Stomach smooth muscle (tissue), 2 donors: ENCODE results near the gene RABAC1.

Experiments
- H3K27ac ChIP-seq: one replicate; pipeline ENCODE4 v1.7.0; 2013; ENCODE audit warnings: mild to moderate bottlenecking, low read length, inconsistent platforms
- H3K27me3 ChIP-seq, 2 donors: one replicate each; pipeline ENCODE4 v1.7.0; 2013; ENCODE audit warnings: low read length in 2 of 2; ENCODE audit not compliant: insufficient read depth in 2 of 2, control insufficient read depth in 1 of 2
- H3K36me3 ChIP-seq, 2 donors: one replicate each; pipeline ENCODE4 v1.7.0; 2013; ENCODE audit warnings: low read length in 2 of 2; ENCODE audit not compliant: control insufficient read depth in 2 of 2, insufficient read depth in 2 of 2
- H3K4me1 ChIP-seq: one replicate; pipeline ENCODE4 v1.7.0; 2013; ENCODE audit warnings: low read length; ENCODE audit not compliant: control insufficient read depth, insufficient read depth
- H3K4me3 ChIP-seq, 2 donors: one replicate each; pipeline ENCODE4 v1.7.0; 2013; ENCODE audit warnings: low read length in 2 of 2
- H3K9ac ChIP-seq, 2 donors: one replicate each; pipeline ENCODE4 v1.7.0; 2013; ENCODE audit warnings: low read length in 2 of 2, mild to moderate bottlenecking in 1 of 2
- H3K9me3 ChIP-seq, 2 donors: one replicate each; pipeline ENCODE4 v1.7.0; 2013; ENCODE audit warnings: low read length in 2 of 2; ENCODE audit not compliant: control insufficient read depth in 2 of 2
- donor health status: healthy.
- donor health status: Pancreatic carcinoma.

The RABAC1 gene

DNA sequence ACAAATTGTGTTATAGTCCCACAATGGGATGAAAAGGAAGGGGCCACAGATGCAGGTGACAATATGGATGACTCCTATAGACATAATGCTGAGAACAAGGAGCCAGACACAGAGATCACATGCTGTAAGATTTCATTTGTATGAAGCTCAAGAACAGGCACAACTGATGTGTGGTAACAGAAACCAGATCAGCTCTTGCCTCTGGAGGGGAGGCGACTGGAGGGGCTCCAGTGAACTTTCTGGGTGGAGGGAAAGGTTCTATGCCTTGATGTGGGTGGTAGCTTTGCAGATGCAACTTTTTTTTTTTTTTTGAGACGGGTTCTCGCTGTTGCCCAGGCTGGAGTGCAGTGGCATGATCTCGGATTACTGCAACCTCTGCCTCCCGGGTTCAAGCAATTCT, 6.0 kb upstream of the RABAC1 start:
- H3K9ac ChIP-seq, result no peak overlapping the region
- H3K9me3 ChIP-seq, result no peaks in the 10 kb centered on the region
- H3K27ac ChIP-seq, result no peak overlapping the region
- H3K4me1 ChIP-seq, result no peaks in the 10 kb centered on the region
- peaks cover 0 to 11% of the 10 kb centered on the region in 2 donors for H3K27me3 ChIP-seq
- no peak overlapping the region for H3K4me3 ChIP-seq
- no peaks in the 10 kb centered on the region for H3K36me3 ChIP-seq

DNA sequence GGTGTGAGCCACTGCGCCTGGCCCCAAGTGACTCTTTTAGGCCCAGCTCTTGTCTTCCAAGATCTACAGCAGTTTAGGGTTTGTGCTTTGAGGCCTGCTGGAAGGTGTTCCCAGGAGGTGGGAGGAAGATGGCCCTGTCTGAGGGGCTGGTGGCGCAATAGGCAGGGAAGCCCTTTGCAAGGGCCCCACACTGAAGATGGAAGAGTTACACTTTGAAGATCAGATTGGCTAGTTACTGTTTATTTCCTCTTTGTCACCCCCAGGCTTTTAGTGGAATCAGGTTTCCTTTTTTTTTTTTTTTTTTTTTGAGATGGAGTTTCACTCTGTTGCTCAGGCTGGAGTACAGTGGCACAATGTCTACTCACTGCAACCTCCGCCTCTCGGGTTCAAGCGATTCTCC, 1.9 kb upstream of the RABAC1 start:
- Histone ChIP-seq H3K27ac (no peak overlapping the region), H3K9me3 (no peaks in the 10 kb centered on the region), H3K27me3 (peaks cover 0 to under 1% of the 10 kb centered on the region in 2 donors), H3K36me3 (peaks cover 0 to 2% of the 10 kb centered on the region in 2 donors), H3K9ac (no peak overlapping the region), H3K4me3 (no peak overlapping the region), H3K4me1 (peaks cover 19% of the 10 kb centered on the region)

DNA sequence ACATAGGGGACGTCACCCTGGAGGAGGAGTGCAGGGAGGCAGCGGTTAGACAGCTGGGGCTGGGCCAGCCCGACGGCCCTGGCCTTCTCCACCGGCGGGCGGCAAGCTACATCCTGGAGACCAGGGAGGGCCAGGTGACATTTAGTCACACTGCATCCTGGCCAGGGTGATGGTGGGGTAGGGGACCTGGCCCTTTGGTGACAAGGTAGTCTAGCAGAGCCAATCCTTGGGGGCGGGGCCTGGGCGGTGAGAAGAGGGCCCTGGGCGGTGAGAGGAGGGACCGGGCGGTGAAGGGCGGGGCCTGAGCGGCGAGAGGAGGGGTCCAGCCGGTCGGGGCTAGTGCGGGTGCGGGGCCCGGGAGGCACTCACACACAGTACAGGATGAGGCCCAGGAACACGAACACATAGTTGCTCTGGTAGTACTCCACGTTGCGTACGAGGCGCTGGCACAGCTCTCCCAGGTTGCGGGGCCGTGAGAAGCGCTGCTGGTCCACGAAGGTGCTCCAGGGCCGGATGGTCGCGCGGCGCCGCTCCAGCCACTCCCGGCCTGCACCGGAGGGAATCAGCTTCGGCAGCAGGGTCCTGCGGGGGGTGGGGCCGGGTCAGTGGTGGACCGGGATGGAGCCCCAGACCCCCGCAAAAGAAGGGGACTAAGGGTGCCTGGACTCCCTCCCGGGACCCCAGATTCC, 610 bp downstream of the RABAC1 start:
- H3K27me3 ChIP-seq, result no peaks in the 10 kb centered on the region
- H3K4me1 ChIP-seq, result peaks cover 19% of the 10 kb centered on the region
- H3K36me3 ChIP-seq, result peaks cover 5 to 6% of the 10 kb centered on the region in 2 donors
- peak overlapping the region; percentile 63 to 88 for H3K4me3 ChIP-seq
- no peaks in the 10 kb centered on the region for H3K9me3 ChIP-seq
- H3K9ac ChIP-seq, result peak overlapping the region; percentile 73 to 74
- peak overlapping the region; percentile 62 for H3K27ac ChIP-seq

DNA sequence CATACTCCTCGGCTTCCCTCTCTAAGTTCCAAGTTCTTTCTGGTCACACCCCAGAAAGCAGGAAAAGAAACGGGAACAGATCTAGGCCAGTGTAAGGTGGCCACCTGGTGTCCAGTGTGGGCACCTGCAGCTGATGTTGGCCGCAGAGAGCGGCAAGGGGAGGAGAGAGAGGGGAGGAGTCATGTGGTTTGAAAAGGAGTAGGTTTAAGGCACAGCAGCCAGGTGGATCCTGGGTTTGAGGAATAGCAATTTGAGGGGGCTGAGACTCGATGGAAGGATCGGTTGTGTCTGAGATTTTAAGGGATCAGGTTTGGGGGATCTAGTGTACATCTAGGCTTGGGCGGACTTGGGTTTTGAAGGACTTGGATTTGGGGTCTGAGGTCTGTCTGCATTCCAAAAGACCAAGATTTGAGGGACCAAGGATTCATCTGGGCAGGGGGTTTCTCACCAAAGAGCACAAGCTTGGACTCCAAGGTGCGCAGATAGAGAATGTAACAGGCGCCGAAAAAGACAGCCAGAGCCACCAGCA, 1.2 kb downstream of the RABAC1 start:
- Histone ChIP-seq H3K9ac (peak overlapping the region; percentile 47 to 74), H3K4me1 (peaks cover 19% of the 10 kb centered on the region), H3K4me3 (peak overlapping the region; percentile 63 to 88), H3K36me3 (peaks cover 5 to 6% of the 10 kb centered on the region in 2 donors), H3K27me3 (no peaks in the 10 kb centered on the region), H3K27ac (no peak overlapping the region), H3K9me3 (no peaks in the 10 kb centered on the region)

DNA sequence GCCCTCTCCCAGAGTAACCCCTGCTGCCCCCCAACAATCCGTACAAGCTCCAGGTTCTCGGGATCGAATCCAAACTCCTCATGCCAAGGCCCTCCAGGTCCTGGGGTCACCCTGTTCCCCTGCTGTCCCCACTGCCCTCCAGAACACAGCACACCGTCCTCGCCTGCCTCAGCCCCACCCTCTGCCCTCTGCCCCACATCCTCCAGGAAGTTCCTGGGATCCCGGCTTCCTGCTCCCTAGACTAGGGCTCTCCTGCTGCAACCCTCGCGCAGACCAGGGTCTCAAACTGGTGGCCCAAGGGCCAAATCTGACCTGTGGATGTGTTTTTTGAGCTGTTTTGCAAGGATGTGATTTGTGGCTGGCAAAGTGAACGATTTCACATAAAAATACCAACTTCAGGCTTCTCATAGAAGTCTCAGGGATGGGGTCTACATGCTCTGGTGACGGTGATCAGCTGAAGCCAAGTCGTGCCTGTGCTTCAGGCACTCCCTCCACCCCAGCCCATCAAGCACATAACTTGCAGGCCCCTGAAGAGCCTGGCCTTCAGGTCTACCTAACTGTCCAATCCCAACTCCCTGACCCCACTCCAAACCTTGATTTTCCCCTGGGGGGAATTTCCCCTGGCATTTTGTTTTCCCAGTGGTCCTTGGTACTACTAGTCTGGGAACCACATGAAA, 1.8 kb downstream of the RABAC1 start:
- Histone ChIP-seq H3K9ac (peak overlapping the region; percentile 9 to 47), H3K4me3 (peak overlapping the region in 1 of 2 donors; percentile 88), H3K4me1 (peaks cover 19% of the 10 kb centered on the region), H3K27ac (no peak overlapping the region), H3K9me3 (no peaks in the 10 kb centered on the region), H3K27me3 (no peaks in the 10 kb centered on the region), H3K36me3 (peaks cover 5 to 6% of the 10 kb centered on the region in 2 donors)

DNA sequence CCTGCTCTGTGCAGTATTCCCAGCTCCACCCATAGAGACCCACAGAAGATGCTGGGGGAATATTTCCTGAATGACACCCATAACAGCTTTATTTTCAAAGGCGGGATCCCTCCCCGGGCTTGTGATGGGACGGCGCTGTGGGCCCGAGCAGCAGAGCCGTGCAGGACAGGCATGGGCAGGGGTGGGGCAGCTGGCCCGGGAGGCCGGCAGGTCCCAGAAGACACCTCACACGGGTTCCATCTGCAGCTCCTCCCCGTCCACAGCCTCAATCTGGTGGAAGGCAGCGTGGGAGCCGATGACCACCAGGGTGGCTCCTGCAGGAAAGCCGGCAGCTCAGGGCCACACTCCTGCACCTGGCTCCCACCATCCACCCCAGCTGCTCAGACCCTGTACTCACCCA, 2.5 kb downstream of the RABAC1 start:
- Histone ChIP-seq H3K4me3 (no peak overlapping the region), H3K27ac (no peak overlapping the region), H3K9ac (no peak overlapping the region)

DNA sequence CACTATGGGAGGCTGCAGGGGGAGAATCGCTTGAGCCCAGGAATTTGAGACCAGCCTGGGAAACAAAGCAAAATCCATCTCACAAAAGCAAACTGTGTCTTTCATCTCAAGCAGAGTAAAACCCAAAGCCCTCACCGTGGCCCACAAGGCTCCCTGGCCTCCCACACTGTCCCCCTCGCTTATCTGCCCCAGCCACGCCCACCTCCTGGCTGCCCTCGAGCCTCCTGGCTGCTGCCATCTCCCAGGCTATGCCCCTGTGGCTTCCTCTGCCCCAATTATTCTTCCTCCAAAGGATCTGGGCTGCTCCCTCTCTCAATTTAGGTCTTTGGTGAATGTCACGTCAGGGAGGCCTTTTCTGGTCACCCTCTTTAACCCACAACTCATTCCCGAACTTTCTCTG, 3.6 kb downstream of the RABAC1 start:
- Histone ChIP-seq H3K9me3 (no peaks in the 10 kb centered on the region), H3K27me3 (no peaks in the 10 kb centered on the region), H3K9ac (no peak overlapping the region), H3K36me3 (peaks cover 5 to 6% of the 10 kb centered on the region in 2 donors), H3K27ac (no peak overlapping the region), H3K4me3 (no peak overlapping the region), H3K4me1 (peaks cover 19% of the 10 kb centered on the region)

More for the DNA sequence above, 2.5 kb downstream of the RABAC1 start:
- H3K36me3 ChIP-seq, result peaks cover 5 to 6% of the 10 kb centered on the region in 2 donors
- no peaks in the 10 kb centered on the region for H3K27me3 ChIP-seq
- H3K9me3 ChIP-seq, result no peaks in the 10 kb centered on the region
- peaks cover 19% of the 10 kb centered on the region for H3K4me1 ChIP-seq

DNA sequence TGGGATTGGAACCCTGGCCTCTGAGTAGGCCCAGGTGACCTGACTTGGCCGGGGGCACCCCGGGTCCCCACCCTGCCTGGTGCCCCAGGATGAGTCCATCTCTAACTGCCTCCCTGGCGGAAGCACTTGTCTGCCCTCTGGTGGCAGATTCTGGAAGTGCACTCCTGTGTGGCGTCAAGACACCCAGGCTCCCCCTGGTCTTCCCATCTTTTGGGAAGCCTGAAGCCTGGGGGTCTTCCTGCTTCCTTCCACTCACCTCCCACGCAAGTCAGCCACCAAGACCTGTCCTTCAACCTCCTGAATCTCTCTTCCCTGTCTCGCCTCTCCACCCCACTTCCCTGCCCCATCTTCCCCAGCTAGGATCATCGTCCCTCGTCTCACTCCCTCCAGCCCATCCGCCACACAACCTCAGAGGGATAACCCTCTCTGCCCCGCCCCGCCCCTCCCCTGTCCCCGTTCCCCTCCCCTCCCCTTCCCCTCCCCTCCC, 7.4 kb downstream of the RABAC1 start:
- Histone ChIP-seq H3K4me3 (no peak overlapping the region), H3K36me3 (peaks cover 5 to 6% of the 10 kb centered on the region in 2 donors), H3K9me3 (no peaks in the 10 kb centered on the region), H3K4me1 (no peaks in the 10 kb centered on the region), H3K9ac (no peak overlapping the region), H3K27ac (no peak overlapping the region), H3K27me3 (no peaks in the 10 kb centered on the region)

DNA sequence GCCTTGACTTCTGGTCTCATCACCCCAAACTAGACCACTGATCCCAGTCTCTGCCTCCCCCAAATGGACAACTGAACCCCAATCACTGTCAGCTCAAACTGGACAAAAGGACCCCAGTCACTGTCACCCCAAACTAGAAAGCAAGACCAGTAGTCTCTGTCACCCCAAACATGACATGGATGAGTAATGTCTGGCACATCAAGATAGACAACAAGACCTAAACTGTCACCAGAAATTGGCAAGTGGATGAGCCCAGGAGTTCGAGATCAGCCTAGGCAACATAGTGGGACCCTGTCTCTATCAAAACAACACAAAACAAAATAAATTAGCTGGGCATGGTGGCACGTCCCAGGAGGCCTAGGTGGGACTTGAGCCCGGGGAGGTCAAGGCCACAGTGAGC, 12.0 kb downstream of the RABAC1 start:
- peaks cover 0 to 2% of the 10 kb centered on the region in 2 donors for H3K9me3 ChIP-seq
- H3K27me3 ChIP-seq, result peaks cover 6 to 17% of the 10 kb centered on the region in 2 donors
- no peak overlapping the region for H3K9ac ChIP-seq
- H3K4me1 ChIP-seq, result no peaks in the 10 kb centered on the region
- H3K4me3 ChIP-seq, result no peak overlapping the region
- H3K27ac ChIP-seq, result no peak overlapping the region
- no peaks in the 10 kb centered on the region for H3K36me3 ChIP-seq

DNA sequence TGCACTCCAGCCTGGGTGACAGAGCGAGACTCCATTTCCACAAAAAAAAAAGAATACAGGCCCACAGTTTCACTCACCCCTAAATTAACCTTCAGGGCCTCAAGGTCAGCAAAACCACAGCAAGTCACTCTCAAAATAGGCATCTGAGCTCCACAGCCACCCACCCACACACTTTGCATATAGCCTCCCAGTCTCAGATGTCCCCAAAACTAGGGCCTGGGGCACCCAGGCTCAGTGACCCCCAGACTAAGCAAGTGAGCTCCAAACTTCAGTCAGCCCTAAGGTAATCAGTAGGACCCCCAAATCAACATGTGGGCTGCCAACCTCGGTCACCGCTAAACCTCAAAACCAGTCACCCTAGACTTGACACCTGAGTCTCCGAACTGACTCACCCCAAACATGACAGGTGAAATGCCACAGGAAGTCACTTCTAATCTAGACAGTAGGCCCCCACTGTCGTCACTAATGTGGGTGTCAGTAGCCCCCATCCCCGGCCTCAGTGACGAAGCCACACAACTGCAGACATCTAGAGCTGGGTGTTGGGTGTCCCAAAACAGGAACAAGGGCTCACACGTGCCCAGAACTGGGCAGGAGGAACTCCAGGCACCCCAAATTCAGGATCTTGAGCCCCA, 13.9 kb downstream of the RABAC1 start:
- peaks cover 18 to 33% of the 10 kb centered on the region in 2 donors for H3K27me3 ChIP-seq
- H3K36me3 ChIP-seq, result no peaks in the 10 kb centered on the region
- peaks cover 9% of the 10 kb centered on the region for H3K4me1 ChIP-seq
- H3K4me3 ChIP-seq, result no peak overlapping the region
- H3K9ac ChIP-seq, result no peak overlapping the region
- H3K27ac ChIP-seq, result no peak overlapping the region
- peaks cover 0 to 2% of the 10 kb centered on the region in 2 donors for H3K9me3 ChIP-seq
